PFSK-1 (cell line): ENCODE measurements around the gene FBXL7.

Experiments
- FOXP2 ChIP-seq: optimal IDR thresholded peaks from 2 replicates; pipeline ENCODE3; 2011; ENCODE audit warnings: borderline replicate concordance, control low read depth, inconsistent platforms; ENCODE audit not compliant: insufficient read depth; ENCODE audit errors: extremely low read length, extremely low read depth
- POLR2AphosphoS5 ChIP-seq: IDR thresholded peaks from 2 replicates; pipeline ENCODE4 v1.6.1; 2012; ENCODE audit warnings: low read depth, mild to moderate bottlenecking, control low read depth, low read length, moderate library complexity
- REST ChIP-seq, 2 experiments: IDR thresholded peaks; 2 replicates each; pipeline versions ENCODE4 v1.6.1 to v1.8.0; 2011 to 2012; ENCODE audit warnings: low read depth in 2 of 2, low read length in 2 of 2, control low read depth in 1 of 2, inconsistent platforms in 1 of 2, mild to moderate bottlenecking in 1 of 2, moderate library complexity in 1 of 2; ENCODE audit not compliant: insufficient read depth in 1 of 2
- SIN3A ChIP-seq: IDR thresholded peaks from 2 replicates; pipeline ENCODE4 v1.6.1; 2012; ENCODE audit warnings: mild to moderate bottlenecking, low read length, moderate library complexity, borderline replicate concordance; ENCODE audit not compliant: insufficient read depth
- TAF1 ChIP-seq: IDR thresholded peaks from 2 replicates; pipeline ENCODE4 v1.6.1; 2012; ENCODE audit warnings: low read length, control low read depth, borderline replicate concordance; ENCODE audit not compliant: insufficient read depth

The FBXL7 gene

GRCh38 chr5:15538516-15538915, 38.5 kb downstream of the FBXL7 start:
- TF ChIP-seq POLR2AphosphoS5, result no peak
- no peak for TF ChIP-seq TAF1

- TF ChIP-seq REST (IDR thresholded peaks at IDR 0.05; ENCODE audit: insufficient read depth in 1 of 2, low read depth in 2 of 2, low read length in 2 of 2), result no peak
- no peak for TF ChIP-seq FOXP2
- no peak for TF ChIP-seq POLR2AphosphoS5
- TF ChIP-seq SIN3A, result no peak
- TF ChIP-seq TAF1, result no peak
Measured at GRCh38 chr5:15539951-15540350, 40.0 kb downstream of the FBXL7 start.

GRCh38 chr5:15544039-15544438, 44.1 kb downstream of the FBXL7 start:
- TF ChIP-seq POLR2AphosphoS5, result no peak
- TF ChIP-seq SIN3A, result no peak
- TF ChIP-seq REST (IDR thresholded peaks at IDR 0.05; ENCODE audit: insufficient read depth in 1 of 2, low read depth in 2 of 2, low read length in 2 of 2), result no peak
- no peak for TF ChIP-seq TAF1

GRCh38 chr5:15545082-15545481, 45.1 kb downstream of the FBXL7 start:
- TF ChIP-seq FOXP2, result no peak
- no peak for TF ChIP-seq TAF1
- TF ChIP-seq REST (IDR thresholded peaks at IDR 0.05; ENCODE audit: insufficient read depth in 1 of 2, low read depth in 2 of 2, low read length in 2 of 2), result no peak
- TF ChIP-seq POLR2AphosphoS5, result no peak
- TF ChIP-seq SIN3A, result no peak

- TF ChIP-seq POLR2AphosphoS5, result no peak
Measured at GRCh38 chr5:15547261-15547839, 47.4 kb downstream of the FBXL7 start.

GRCh38 chr5:15549961-15550360, 50.0 kb downstream of the FBXL7 start:
- TF ChIP-seq POLR2AphosphoS5, result no peak
- no peak for TF ChIP-seq TAF1
- TF ChIP-seq REST (IDR thresholded peaks at IDR 0.05; ENCODE audit: insufficient read depth in 1 of 2, low read depth in 2 of 2, low read length in 2 of 2), result no peak
- TF ChIP-seq SIN3A, result no peak
- TF ChIP-seq FOXP2, result no peak
